ENCODE results near the gene MAN1A1.

- TF ChIP-seq CTCF (IDR thresholded peaks at IDR 0.05; ENCODE audit: low read depth, low read length, poor library complexity, severe bottlenecking) (no peak), EZH2phosphoT487 (IDR thresholded peaks at IDR 0.05; ENCODE audit: borderline replicate concordance, low read length) (no peak)
These were observed 37.9 kb downstream of the MAN1A1 start for GRCh38 chr6:119311514-119312142.
